HG03045 (cell line): ENCODE data around the gene MICALL2.

Experiments used
- ATAC-seq: cut with Tn5 transposase; IDR thresholded peaks from one replicate; pipeline ENCODE4 v1.9.1; 2021; ENCODE audit warnings: mild to moderate bottlenecking, moderate library complexity; ENCODE audit not compliant: unreplicated experiment

MICALL2 gene

DNA sequence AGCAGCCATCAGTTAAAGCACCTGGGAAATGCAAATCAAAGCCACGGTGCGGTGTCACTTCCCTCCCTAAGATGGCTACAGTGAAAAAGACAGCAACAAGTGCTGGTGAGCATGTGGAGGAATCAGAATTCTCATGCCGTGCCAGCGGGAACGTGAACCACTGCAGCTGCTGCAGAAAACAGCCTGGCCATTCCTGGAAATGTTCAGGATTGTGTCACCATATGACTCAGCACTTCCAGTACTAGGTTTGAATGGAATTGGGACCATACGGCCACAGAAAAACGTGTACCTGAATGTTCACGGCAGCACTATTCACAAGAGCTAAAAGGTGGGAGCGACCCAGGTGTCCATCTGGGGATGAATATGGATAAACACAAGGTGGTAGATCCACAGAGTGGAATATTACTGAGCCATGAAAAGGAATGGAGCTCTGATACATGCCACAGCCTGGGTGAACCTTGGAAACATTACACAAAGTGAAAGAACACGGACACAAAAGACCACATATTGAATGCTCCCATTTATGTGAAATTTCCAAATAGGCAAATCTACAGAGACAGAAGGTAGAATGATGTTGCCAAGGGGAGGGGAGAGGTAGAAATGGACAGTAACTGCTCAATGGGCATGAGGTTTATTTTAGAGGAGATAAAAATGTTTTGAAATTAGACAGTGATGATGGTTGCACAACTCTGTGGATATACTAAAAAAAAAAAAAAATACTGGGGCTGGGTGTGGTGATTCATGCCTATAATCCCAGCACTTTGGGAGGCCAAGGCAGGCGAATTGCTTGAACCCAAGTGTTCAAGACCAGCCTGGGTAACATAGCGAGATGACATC lies 61.6 kb downstream of the MICALL2 start:
- ATAC-seq: no peak

DNA sequence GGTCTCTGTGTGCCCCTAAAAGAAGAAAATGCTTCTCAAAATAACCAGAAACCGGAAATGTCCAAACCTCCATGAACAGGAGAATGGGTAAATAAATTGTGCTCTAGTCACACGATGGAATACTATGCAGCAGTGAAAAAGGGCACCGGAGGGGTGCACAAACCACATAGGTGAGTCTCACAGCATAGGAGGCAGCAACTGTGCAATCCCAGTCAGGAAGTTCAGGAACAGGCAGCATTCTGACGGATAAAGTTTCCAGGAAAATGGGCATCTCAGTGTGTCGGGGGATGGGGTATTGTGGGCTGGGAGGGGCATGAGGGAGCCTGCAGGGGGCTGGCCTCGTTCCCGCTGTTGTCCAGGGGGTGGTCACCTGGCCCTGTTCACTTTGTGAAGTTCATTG lies 63.1 kb downstream of the MICALL2 start:
- ATAC-seq: no peak

- ATAC-seq: no peak
Measured at GRCh38 chr7:1395211-1396070, 63.8 kb downstream of the MICALL2 start.

DNA sequence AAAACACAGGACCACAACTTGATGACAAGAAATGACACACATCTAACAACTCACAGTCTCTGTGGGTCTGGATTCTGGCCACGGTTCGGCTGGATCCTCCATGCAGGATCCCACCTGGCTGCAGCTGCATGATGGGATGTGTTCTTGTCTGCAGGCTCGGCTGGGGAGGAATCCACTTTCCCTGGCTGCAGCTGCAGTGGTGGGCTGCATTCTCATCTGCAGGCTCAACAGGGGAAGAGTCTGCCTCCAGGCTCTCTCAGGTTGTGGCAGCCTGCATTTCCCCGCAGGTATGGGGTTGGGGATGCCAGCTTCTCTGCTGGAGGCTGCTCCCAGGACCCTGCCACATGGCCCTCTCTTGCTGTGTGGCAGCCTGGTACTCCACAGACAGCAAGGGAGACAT lies 64.9 kb downstream of the MICALL2 start:
- no peak for ATAC-seq

- no peak for ATAC-seq
Measured at GRCh38 chr7:1393421-1393820, 65.8 kb downstream of the MICALL2 start.

DNA sequence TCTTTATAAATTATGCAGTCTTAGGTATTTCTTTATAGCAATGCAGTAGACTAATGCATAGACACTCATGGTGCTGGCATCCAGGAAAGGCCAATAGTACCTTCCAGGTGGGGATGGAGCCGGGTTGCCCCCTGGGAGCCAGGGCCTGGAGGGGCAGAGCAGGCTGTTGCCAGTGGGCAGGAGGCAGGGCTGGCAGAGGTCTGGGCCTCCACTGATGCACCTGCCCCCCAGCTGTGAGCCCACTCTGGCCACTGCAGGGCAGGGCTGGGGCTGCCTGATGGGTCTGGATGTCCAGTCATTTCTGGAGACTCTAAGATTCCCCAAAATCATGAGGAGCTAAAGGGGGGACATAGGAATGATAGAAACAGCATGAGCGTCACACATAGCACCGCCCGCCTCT lies 66.7 kb downstream of the MICALL2 start:
- no peak for ATAC-seq

GRCh38 chr7:1391449-1391848 lies 67.8 kb downstream of the MICALL2 start:
- ATAC-seq: no peak

GRCh38 chr7:1388703-1389335 lies 70.5 kb downstream of the MICALL2 start:
- ATAC-seq: no peak

GRCh38 chr7:1388021-1388702 lies 71.1 kb downstream of the MICALL2 start:
- no peak for ATAC-seq

DNA sequence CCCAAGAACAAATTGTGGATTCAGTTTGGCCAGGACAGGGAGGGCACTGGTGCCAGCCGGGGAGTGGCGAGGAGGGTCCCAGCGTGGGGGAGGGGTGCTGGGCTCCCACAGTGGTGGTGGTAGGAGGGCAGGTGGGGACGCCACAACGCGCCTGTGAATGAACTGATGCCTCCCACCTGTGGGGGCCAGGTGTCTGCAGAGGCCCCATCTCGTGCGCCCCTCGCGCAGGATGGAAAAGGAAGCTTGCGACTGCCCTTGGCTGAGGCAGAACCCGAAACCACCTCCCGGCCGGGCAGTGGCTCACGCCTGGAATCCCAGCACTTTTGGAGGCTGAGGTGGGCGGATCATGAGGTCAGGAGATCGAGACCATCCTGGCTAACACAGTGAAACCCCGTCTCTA lies 72.0 kb downstream of the MICALL2 start:
- ATAC-seq: no peak

DNA sequence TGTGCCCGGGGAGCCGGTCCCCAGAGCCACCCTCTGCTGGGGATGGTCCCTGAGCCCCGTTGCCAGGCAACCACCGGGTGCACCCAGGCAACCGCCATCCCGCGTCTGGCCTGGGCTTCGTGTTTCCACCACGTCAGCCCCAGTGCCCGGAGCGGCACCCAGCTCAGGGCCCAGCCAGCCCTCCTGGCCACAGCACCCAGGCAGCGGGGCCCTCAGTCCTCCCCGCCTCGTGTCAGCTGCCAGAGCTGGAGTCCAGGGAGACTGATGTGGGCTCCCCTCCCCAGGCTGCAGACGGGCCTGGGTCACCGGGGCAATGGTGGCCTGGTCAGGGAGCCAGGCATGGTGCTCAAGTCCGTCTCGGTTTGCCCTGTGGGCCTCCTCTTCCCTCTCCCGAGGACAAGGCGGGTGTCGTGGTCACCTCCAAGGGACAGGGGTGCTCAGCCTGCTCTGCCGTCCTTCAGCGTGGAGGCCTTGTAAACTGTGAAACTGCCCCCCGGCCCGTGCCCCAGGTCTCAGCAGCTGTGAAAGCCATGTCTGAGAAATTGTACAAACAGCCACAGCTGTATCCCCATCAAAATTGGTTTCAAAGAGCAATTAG lies 72.5 kb downstream of the MICALL2 start:
- no peak for ATAC-seq

- ATAC-seq: no peak
Measured at GRCh38 chr7:1385809-1386622, 73.3 kb downstream of the MICALL2 start.

DNA sequence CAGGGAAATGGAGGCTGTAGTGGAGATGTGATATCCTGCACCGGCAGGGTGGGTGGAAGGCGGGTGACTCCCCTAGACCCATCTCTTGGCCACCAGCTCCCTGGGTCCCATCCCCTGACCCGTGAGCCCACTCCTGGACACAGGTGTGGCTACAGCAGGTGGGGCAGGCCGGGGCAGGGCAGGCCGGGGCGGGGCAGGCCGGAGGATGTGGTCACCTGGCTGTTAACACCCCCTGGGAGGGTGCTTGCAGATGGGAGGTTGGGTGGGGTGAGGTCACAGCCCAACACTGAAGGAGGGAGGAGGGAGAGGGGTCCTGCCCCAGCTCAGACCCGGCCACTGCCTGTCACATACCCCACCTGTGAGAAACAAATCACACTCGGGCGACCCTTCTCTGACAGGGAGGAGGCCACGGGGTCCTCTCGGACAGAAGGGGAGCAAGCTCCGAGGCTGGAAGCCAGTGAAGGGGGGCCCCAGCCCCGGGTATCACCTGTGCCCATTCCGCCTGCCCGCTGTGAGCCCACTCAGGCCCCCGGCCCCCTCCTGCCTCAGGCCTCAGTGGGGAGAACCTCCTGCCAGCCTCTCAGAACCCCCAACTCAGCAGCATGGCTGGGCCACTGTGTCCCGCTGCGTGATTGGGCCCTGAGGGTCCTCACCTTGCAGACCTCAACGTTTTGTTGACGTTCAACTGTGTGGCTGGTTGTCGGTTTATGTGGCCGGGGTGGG lies 74.0 kb downstream of the MICALL2 start:
- ATAC-seq: no peak
